Prostate gland (tissue), 2 donors: ENCODE results near the gene SREBF1.

Source experiments
- CTCF ChIP-seq, 4 experiments: fragments of 200-600 bp in 2 of 4; fragments of 450-650 bp in 2 of 4; sonication (generic) in 2 of 4; IDR thresholded peaks; 1 replicate in 3 of 4; 2 replicates in 1 of 4; pipeline ENCODE4 v1.5.1; 2016 to 2019; ENCODE audit warnings: antibody characterized with exemption in 4 of 4, mild to moderate bottlenecking in 2 of 4, moderate library complexity in 2 of 4
- POLR2A ChIP-seq: fragments of 450-650 bp; IDR thresholded peaks from one replicate; pipeline ENCODE4 v1.6.1; 2016; ENCODE audit warnings: antibody characterized with exemption, mild to moderate bottlenecking
- POLR2AphosphoS5 ChIP-seq: sonication (generic); formaldehyde crosslinking; IDR thresholded peaks from one replicate; pipeline ENCODE4 v1.6.1; 2017; ENCODE audit warnings: antibody characterized with exemption

- TF ChIP-seq CTCF (IDR thresholded peaks at IDR 0.05) (no peak), POLR2A (no peak), POLR2AphosphoS5 (no peak)
Measured at GRCh38 chr17:17813725-17814095, 23.1 kb downstream of the SREBF1 start.
